Activated CD4-positive, alpha-beta memory T cell treated with anti-CD3 and anti-CD28 coated beads, Interleukin-2, amount 10 ng/mL, durations not matched to agents 7 days and 5 days (primary cell): ENCODE data around the gene NKPD1. TPM values are rescaled to one million over a fixed set of nuclear protein-coding genes. Genes with fewer than 3 reads are reported as not detected.

Experiments used
- CTCF ChIA-PET: fragments of 350-600 bp; sonication (Branson Sonifier 250); formaldehyde crosslinking; loops from one replicate; lab custom pipeline; 2021; ENCODE audit warnings: antibody characterized with exemption, inconsistent platforms; lab: Charles Lee
- POLR2A ChIA-PET: fragments of 350-600 bp; sonication (Branson Sonifier 250); formaldehyde crosslinking; loops from one replicate; lab custom pipeline; 2021; ENCODE audit warnings: antibody characterized with exemption; lab: Charles Lee
- DNase-seq: peaks from one replicate; pipeline ENCODE4 v3.0.0-alpha.2; 2020
- H3K27ac Mint-ChIP-seq: one replicate; pipeline ENCODE4 v1.8.0; 2021; ENCODE audit warnings: mild to moderate bottlenecking, mixed read lengths
- H3K27me3 Mint-ChIP-seq: one replicate; pipeline ENCODE4 v1.8.0; 2021; ENCODE audit warnings: mixed read lengths
- H3K36me3 Mint-ChIP-seq: one replicate; pipeline ENCODE4 v1.8.0; 2021; ENCODE audit warnings: low read depth, mixed read lengths
- H3K4me1 Mint-ChIP-seq: one replicate; pipeline ENCODE4 v1.8.0; 2021; ENCODE audit warnings: mixed read lengths
- H3K4me3 Mint-ChIP-seq: one replicate; pipeline ENCODE4 v1.8.0; 2021; ENCODE audit warnings: mild to moderate bottlenecking, mixed read lengths
- H3K9me3 Mint-ChIP-seq: one replicate; pipeline ENCODE4 v1.8.0; 2021; ENCODE audit warnings: mixed read lengths
- total RNA-seq, 2 experiments: library from RNA; stranded (reverse); gene quantifications; one replicate each; pipeline ENCODE4 v1.2.3, GENCODE V29; 2021

Gene NKPD1, protein sequence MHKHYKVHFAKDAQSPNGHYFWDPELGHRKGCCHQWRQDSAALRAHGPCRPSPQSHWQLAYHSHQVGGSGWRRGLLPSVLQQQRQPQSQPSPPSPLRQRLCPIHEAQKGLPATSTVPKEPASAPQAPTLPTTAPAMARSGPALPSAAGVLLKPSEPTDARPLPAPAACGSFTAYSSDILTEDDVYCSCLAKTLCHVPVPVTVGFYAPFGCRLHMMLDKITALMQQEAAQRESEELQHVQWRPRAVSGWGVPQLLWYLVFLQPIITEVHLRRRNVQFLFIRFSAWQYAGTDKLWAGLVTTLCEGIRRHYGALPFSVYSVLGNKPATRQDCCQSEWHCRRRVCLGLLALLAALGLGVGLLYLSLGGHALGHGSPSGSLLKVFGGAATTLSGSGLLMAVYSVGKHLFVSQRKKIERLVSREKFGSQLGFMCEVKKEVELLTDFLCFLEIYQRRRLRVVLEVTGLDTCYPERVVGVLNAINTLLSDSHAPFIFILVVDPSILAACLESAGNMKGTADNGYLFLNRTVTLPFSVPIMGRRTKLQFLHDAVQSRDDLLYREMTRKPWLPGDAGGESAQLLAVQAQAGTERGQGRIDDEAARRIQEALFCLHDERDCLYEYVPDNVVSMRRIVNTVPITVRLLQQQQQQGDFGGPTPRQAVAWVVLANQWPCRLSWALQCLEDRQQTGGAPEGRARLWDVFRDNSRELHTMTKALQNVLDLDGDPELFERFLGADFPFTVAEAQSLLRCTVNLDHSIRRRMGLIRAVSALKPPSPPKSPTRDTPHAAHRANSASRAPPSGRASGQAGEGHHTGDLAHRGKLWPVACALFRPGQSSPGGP
- under 1 TPM; 0.10 to 0.15 TPM for total RNA-seq

GRCh38 chr19:45160870-45161737 lies at the start of gene NKPD1:
TSS of gene NKPD1 (minus strand) at chr19:45160982. CDS start at chr19:45160150, 832 bp downstream.
- POLR2A ChIA-PET = no interaction called here
- Mint-ChIP-seq H3K36me3 (no peaks in the 10 kb centered on the region), H3K27me3 (peaks cover 12% of the 10 kb centered on the region), H3K4me1 (peaks cover 18% of the 10 kb centered on the region), H3K4me3 (no peak within 1 kb of the TSS), H3K27ac (no peak within 1 kb of the TSS), H3K9me3 (no peaks in the 10 kb centered on the region)
- CTCF ChIA-PET = no interaction called here
- DNase-seq = no peak

- Mint-ChIP-seq H3K9me3 (no peaks in the 10 kb centered on the region), H3K27ac (no peak overlapping the region), H3K27me3 (peaks cover 4% of the 10 kb centered on the region), H3K36me3 (no peaks in the 10 kb centered on the region), H3K4me1 (peaks cover 4% of the 10 kb centered on the region), H3K4me3 (no peak overlapping the region)
- DNase-seq = no peak
- ChIA-PET CTCF (no interaction called here), POLR2A (no interaction called here)
These were observed 45.5 kb upstream of the NKPD1 start for GRCh38 chr19:45206328-45206727.

- Mint-ChIP-seq H3K4me1 (peaks cover 4% of the 10 kb centered on the region), H3K9me3 (no peaks in the 10 kb centered on the region), H3K36me3 (no peaks in the 10 kb centered on the region), H3K4me3 (no peak overlapping the region), H3K27ac (no peak overlapping the region), H3K27me3 (peaks cover 4% of the 10 kb centered on the region)
- ChIA-PET POLR2A (no interaction called here), CTCF (no interaction called here)
- DNase-seq = no peak
These were observed 45.0 kb upstream of the NKPD1 start for GRCh38 chr19:45205810-45206209.

GRCh38 chr19:45202637-45203036 lies 41.9 kb upstream of the NKPD1 start:
- ChIA-PET CTCF (no interaction called here), POLR2A (no interaction called here)

DNA sequence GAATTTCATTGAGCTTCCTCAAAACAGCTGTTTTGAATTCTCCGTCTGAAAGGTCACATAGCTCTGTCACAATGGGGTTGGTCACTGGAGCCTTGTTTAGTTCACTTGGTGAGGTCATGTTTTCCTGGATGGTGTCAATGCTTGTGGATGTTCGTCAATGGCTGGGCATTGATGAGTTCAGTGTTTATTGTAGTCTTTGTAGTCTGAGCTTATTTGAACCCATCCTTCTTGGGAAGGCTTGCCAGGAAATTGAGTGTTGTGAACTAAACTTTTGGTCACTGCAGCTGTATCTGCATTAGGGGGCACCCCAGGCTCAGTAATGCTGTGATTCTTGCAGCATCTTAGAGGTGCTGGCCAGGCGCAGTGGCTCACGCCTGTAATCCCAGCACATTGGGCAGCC lies 39.8 kb upstream of the NKPD1 start:
- Mint-ChIP-seq H3K27me3 (peaks cover 4% of the 10 kb centered on the region), H3K36me3 (no peaks in the 10 kb centered on the region), H3K9me3 (no peaks in the 10 kb centered on the region), H3K4me1 (no peaks in the 10 kb centered on the region), H3K27ac (no peak overlapping the region), H3K4me3 (no peak overlapping the region)
- CTCF ChIA-PET = no interaction called here
- POLR2A ChIA-PET = interaction anchor here (0.7 kb wide), 1 partner anchor 17 kb away, joined by 4 read pairs; no protein-coding TSS in a partner anchor
- no peak for DNase-seq

More at GRCh38 chr19:45202637-45203036, 41.9 kb upstream of the NKPD1 start:
- Mint-ChIP-seq H3K9me3 (no peaks in the 10 kb centered on the region), H3K27ac (no peak overlapping the region), H3K4me1 (no peaks in the 10 kb centered on the region), H3K4me3 (no peak overlapping the region), H3K27me3 (peaks cover 4% of the 10 kb centered on the region), H3K36me3 (no peaks in the 10 kb centered on the region)
- DNase-seq = no peak

DNA sequence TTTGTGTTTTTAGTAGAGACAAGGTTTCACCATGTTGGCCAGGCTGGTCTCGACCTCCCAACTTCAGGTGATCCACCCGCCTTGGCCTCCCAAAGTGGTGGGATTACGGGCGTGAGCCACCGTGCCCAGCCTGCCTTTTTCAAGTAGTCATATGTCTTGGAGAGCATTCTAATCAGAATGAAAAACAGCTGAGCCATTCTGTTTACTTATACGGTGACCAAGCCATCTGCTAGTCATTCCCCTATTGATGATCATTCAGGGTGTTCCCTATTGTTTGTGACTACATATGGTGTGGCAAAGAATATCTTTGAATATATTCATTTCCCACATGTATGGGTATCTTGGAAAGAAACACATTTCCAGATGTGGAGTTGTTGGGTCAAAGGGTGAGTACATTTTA lies 35.0 kb upstream of the NKPD1 start:
- H3K9me3 Mint-ChIP-seq = no peaks in the 10 kb centered on the region
- ChIA-PET CTCF (no interaction called here), POLR2A (no interaction called here)
- no peak overlapping the region for H3K4me3 Mint-ChIP-seq
- no peaks in the 10 kb centered on the region for H3K4me1 Mint-ChIP-seq
- peaks cover 2% of the 10 kb centered on the region for H3K27me3 Mint-ChIP-seq
- no peaks in the 10 kb centered on the region for H3K36me3 Mint-ChIP-seq
- H3K27ac Mint-ChIP-seq = no peak overlapping the region
- no peak for DNase-seq

- H3K36me3 Mint-ChIP-seq = no peaks in the 10 kb centered on the region
- no peak overlapping the region for H3K27ac Mint-ChIP-seq
- no peaks in the 10 kb centered on the region for H3K9me3 Mint-ChIP-seq
- DNase-seq = no peak
- H3K4me3 Mint-ChIP-seq = no peak overlapping the region
- ChIA-PET CTCF (no interaction called here), POLR2A (no interaction called here)
- H3K4me1 Mint-ChIP-seq = peaks cover 3% of the 10 kb centered on the region
- no peaks in the 10 kb centered on the region for H3K27me3 Mint-ChIP-seq
These were observed 30.6 kb upstream of the NKPD1 start for GRCh38 chr19:45191375-45191774.

- no peak overlapping the region for H3K4me3 Mint-ChIP-seq
- ChIA-PET CTCF (no interaction called here), POLR2A (no interaction called here)
- H3K9me3 Mint-ChIP-seq = no peaks in the 10 kb centered on the region
- no peak for DNase-seq
- no peaks in the 10 kb centered on the region for H3K27me3 Mint-ChIP-seq
- H3K27ac Mint-ChIP-seq = no peak overlapping the region
- H3K4me1 Mint-ChIP-seq = peaks cover 3% of the 10 kb centered on the region
- no peaks in the 10 kb centered on the region for H3K36me3 Mint-ChIP-seq
These were observed 29.2 kb upstream of the NKPD1 start for GRCh38 chr19:45189971-45190370.

DNA sequence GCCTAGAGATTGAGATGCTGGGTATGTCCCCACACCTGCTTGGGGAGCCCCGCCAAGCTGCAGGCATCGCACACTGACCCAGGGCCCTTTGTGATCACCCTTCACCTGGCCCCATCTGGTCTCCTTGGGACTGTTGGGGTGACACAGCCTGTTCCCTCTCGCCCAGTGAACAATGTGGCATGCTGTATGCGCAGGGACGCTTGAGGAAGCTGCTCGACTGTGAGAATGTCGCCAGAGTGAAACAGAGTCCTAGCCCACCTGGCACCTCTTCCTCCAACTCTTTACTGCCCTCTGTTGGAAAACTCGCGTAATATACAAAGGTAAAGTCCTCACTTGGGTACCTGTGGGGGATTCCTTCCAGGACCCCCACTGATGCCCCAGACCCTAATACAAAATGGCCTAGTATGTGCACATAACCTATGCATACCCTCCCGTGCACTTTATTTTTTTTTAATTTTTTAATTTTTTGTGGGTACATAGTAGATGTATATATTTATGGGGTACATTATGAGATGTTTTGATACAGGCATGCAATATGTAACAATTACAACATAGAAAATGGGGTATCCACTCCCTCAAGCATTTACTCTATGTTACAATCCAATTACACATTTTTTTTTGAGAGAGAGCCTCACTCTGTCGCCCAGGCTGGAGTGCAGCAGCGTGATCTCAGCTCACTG lies 26.8 kb upstream of the NKPD1 start:
- Mint-ChIP-seq H3K4me3 (no peak overlapping the region), H3K27ac (no peak overlapping the region), H3K9me3 (no peaks in the 10 kb centered on the region), H3K36me3 (no peaks in the 10 kb centered on the region), H3K27me3 (no peaks in the 10 kb centered on the region), H3K4me1 (peaks cover 9% of the 10 kb centered on the region)
- ChIA-PET POLR2A (interaction anchor here (1.1 to 1.3 kb wide), 2 partner anchors 10 to 16 kb away, joined by 3 to 5 read pairs; partner anchors contain the start of gene TRAPPC6A), CTCF (interaction anchor here (0.6 to 1.3 kb wide), 6 partner anchors 9 to 452 kb away, joined by 3 to 5 read pairs (median 4); partner anchors contain the start of genes BLOC1S3 and TRAPPC6A)
- DNase-seq = peak; percentile 36

GRCh38 chr19:45186509-45187334 lies 25.9 kb upstream of the NKPD1 start:
- H3K36me3 Mint-ChIP-seq = peaks cover 2% of the 10 kb centered on the region
- CTCF ChIA-PET = interaction anchor here (0.8 to 1.3 kb wide), 5 partner anchors 8 to 152 kb away, joined by 3 to 5 read pairs (median 3); partner anchors contain the start of genes BLOC1S3 and TRAPPC6A
- POLR2A ChIA-PET = interaction anchor here (1.1 to 1.3 kb wide), 2 partner anchors 9 to 15 kb away, joined by 3 to 5 read pairs; partner anchors contain the start of gene TRAPPC6A
- H3K27me3 Mint-ChIP-seq = no peaks in the 10 kb centered on the region
- DNase-seq = no peak
- H3K9me3 Mint-ChIP-seq = no peaks in the 10 kb centered on the region
- peaks cover 11% of the 10 kb centered on the region for H3K4me1 Mint-ChIP-seq
- H3K4me3 Mint-ChIP-seq = no peak overlapping the region
- no peak overlapping the region for H3K27ac Mint-ChIP-seq

GRCh38 chr19:45184115-45184514 lies 23.3 kb upstream of the NKPD1 start:
- Mint-ChIP-seq H3K9me3 (no peaks in the 10 kb centered on the region), H3K36me3 (peaks cover 14% of the 10 kb centered on the region), H3K4me3 (no peak overlapping the region), H3K27me3 (no peaks in the 10 kb centered on the region), H3K4me1 (peaks cover 27% of the 10 kb centered on the region), H3K27ac (no peak overlapping the region)
- ChIA-PET POLR2A (no interaction called here), CTCF (interaction anchor here (0.5 to 2.0 kb wide), 5 partner anchors 12 to 744 kb away, joined by 3 to 6 read pairs (median 3); no protein-coding TSS in a partner anchor)
- DNase-seq = no peak
